ENCODE results near the gene RAB3GAP1.

RAB3GAP1 gene

DNA sequence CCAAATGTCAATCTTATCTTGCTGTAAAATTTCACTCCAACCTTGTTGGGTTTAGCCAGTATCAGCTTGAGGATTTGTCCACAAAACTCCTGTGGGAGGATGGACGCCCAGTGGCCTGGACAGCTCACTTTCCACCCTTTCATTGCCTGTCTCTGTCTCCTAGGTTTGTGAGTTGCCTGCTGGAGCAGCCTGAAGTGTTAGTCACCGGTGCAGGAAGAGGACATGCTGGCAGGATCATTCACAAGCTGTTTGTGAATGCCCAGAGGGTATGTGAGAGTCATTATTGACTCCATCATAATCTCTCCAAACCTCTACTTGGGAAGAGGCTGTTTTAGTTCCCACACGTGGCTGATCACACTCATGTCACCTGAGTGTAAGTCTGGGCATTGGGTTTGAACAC is 112.3 kb downstream of the RAB3GAP1 start:
- DNase-seq (ENCODE audit: low spot score): no peak

DNA sequence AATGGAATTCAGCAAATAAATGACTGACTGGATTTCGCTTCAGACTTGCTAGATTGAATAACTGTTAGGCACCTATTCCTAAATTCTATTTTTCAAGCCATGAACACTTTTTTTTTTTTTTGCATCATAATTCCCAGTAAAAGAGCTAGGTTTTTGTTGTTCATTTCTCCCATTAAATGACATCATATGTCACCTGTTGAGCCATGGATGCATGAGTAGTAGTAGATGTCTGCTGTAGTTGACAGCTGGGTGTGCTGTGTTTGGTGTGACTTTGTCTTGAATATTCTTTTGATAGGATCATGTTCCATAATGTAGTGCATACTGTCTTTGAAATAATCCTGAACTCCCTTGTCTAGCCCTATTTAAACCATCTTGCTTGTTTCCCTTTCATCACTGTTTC is 115.2 kb downstream of the RAB3GAP1 start:
- no peak for DNase-seq (ENCODE audit: low spot score)

DNA sequence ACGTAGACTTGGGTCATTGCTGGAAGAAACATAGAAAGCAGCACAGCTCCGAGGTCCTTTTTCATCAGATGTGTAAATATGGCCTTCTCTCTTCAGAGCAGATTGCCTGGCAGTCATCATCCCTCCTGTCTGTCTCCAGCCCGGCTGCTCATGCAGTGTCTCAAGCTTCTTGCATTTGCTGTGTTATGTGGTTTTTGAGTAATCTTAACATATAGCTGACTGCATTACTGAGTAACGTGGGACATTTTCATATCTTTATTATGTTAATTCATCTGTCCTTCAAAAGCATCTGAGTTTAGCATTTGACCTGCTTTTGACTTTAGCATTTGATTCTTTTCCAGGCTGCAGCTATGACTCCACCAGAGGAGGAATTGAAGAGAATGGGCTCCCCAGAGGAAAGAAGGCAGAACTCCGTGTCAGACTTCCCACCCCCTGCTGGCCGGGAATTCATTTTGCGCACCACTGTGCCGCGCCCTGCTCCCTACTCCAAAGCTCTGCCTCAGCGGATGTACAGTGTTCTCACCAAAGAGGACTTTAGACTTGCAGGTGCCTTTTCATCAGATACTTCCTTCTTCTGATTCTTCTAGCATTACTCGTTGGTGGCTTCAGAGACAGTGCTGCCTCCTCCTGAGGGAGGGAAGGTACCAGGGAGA is 116.2 kb downstream of the RAB3GAP1 start:
- no peak for DNase-seq (ENCODE audit: low spot score)

DNA sequence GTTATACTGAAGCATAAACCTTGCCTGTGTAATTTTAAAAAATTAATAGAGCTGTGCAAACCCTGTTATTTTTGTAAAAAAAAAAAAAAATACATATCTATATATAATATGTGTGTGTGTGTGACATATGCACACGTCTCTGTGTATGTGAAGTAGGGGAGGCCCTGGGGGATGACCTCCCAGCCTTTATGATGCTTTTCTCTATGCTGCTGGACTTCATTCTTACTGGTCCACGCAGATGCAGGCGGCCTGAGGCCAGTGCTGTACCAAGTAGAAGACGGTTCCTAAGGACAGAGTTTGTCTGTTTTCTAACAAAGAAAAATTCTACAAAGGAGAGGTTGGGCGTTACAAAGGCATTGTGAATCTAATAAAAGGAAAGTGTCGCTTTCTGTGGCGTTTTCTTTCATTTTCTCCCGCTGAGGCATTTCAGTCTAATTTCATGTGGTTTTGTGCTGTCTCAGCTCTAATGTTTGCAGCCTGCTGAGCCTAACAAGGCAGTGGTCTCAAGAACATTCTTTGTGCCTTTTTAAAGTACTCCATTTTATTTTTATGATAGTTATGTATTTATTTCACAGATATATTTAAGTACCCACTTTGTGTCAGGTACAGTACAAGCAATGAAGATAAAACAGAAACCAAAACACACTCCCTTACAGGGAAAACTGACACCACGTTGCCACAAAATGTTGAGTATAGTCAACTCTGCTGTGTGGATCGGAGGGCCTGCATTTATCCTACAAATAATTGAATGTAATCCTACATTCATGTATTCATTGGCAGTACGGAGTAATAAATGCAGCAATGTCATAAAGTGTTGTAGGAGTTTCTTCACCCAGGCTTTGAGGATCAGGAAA is 118.0 kb downstream of the RAB3GAP1 start:
- no peak for DNase-seq (ENCODE audit: low spot score)

DNA sequence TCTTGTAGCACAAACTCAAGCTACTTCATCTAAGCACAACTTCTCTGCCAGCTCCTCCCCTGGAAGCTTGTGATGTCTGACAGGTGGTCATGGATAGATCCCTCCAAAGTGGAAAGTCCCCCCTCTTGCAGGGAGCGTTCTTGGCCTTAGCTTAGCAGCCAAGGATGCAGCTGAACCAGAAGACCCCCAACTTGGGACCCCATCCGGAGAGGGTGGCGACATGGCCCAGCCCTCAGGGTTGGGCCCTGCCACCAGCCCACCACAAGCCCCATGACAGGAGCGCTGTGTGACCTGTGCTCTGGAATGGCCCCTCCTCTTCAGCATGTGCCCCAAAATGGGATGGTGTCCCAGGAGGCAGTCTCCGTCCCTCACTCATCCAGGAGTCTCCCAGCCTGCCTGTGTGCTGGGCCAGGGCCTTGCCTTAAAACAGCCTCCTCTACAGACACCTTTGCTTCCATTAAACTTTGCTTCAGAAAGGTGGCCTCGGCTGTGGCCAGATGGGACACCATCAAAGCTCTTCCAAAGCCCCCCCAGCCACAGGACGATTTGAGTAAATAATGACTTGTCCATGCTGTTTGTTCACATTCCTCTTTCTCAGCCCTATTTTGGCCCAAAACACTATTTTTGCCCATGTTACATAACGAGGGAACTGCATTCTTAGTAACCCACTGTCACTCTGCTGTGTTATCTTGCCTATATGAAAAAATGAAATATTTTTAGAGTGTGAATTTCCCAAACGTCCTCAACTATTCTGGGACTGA is 122.1 kb downstream of the RAB3GAP1 start:
- no peak for DNase-seq (ENCODE audit: low spot score)

DNA sequence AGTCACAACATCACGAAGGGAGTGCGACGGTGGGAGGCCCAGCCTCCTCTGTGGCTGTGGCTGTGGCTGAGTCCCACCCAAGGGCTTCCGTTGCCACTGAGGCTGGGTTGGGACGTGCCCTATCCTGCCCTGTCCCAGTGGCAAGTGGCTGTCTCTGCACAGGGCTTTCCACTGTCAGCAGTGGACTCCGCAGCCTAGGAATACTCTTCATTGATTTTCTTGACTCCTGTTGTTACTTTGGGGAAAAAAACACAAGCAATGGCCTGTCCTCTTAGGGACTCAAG is 122.7 kb downstream of the RAB3GAP1 start:
- no peak for DNase-seq (ENCODE audit: low spot score)

DNA sequence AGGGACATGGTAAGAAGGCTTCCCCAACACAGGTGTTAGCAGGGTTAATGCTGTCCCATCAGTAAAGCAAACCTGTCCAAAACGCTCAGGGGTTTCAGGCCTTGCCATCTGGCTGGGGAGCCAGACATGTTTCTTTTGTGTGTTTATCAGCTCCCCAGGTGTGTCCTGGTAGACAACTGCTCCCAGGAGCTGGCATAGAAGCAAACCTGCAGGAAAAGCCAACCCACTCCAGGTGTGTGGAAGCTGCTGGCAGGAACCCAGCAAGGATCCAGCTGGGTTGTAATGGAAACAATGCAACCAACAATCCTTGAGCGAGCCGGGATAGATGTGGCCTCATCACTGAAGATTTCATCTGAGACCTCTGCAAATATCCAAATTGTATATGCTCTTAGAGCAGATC is 123.1 kb downstream of the RAB3GAP1 start:
- DNase-seq (ENCODE audit: low spot score): no peak

DNA sequence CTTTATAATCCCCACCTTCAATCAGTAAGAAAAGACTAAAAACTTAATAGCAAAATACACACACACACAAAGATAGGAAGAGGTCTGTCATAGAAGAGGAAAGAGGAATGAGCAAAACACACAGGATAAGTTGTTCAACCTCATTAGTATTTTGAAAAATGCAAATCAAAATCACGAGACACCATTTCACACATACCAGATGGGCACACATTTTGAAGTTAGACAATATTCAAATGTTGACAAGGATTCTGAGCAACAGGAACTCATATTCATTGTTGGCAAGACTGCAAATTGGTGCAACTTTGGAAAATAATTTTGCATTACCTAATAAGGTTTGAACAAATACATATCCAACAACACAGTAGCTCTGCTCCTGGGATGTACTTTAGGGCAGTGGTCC is 127.6 kb downstream of the RAB3GAP1 start:
- DNase-seq (ENCODE audit: low spot score): no peak

DNA sequence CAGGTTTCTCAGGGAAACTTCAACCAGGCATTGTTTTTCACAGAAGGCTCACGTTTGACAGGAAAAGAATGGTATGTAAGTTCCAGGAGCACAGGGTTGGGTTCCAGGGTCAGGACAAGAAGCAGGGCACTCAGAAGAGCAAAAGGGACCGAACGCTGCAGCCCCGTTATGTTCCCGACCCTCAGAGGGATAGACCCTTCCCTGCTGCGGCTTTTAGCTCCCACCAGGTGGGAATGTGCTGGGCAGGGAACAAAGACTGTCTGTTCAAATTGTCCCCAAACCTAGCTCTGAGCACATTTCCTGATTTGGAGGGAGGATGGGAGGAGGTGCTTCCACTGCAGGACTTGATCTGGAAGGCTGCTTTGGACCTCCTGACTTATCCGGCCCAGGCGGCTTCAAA is 130.1 kb downstream of the RAB3GAP1 start:
- DNase-seq (ENCODE audit: low spot score): no peak

DNA sequence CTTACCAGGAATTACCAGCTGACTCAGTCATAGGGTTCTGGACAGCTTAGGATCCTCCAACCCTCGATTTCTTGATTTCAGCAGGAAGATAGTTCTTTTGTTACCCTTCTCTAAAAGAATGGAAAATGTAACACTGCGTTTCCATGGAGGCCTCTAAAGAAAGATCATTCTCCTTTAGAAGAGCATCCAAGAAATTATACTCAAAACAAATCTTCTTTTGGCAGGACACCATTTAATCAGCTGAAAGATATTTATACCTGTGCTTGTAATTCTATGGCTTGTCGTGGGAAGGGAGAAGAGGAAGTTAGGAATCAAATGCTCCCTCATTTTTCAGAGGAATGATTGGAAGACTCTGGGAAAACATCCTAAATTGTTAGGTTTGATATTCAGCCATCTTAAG is 130.5 kb downstream of the RAB3GAP1 start:
- DNase-seq (ENCODE audit: low spot score): no peak

DNA sequence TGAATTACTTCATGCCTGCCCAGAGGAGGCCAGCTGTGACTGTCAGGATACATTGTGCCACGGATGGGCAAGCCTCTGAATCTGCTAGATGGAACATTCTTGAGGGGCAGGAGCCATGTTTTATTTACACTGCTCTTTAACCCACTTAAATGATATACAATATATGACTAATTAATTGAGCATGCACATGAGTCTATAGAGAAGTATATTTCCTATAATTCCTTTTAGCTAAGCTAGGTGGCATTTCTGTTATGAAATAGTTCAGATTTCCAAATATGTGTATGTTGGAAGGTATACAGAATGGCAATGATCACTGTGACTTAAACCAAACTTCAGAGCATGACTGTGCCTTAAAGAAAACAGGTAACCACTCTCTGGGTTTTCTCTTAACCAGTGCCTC is 131.7 kb downstream of the RAB3GAP1 start:
- DNase-seq (ENCODE audit: low spot score): no peak

DNA sequence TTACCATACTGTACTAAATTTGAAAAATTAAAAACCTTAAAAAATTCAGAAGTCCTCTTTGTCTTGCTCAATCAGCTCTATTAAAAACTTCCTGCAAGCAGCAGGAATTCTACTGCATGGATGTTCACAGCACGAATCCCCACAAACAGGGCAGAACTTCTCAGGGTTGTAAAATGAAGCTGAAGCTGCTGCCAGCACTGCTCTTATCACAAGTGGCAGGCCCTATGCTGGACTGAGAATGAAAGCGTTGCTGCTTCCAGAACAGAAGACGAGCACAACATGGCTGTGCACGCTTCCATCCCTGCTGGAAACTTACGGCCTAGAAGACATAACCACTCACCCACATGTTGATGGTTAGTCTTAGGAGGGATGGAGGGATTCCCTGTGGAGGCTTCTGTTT is 134.0 kb downstream of the RAB3GAP1 start:
- no peak for DNase-seq (ENCODE audit: low spot score)

DNA sequence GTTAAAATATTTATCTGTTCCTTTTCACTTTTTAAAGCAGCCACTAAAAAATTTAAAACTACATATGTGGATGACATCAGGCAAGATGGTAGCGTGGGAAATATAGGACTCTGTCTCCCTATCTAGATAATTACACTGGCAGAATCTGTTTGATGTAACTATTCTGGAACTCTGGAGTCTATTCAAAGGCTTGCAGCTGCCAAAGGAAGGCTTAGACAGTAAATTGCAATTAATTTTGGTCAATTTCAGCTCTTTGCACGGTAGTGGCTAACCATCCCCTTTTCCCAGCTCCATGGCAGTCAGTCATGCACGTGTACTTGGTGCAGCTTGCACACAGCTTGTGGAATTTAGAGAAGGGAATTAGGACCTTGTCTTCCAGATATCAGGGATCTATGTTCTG is 135.2 kb downstream of the RAB3GAP1 start:
- no peak for DNase-seq (ENCODE audit: low spot score)

DNA sequence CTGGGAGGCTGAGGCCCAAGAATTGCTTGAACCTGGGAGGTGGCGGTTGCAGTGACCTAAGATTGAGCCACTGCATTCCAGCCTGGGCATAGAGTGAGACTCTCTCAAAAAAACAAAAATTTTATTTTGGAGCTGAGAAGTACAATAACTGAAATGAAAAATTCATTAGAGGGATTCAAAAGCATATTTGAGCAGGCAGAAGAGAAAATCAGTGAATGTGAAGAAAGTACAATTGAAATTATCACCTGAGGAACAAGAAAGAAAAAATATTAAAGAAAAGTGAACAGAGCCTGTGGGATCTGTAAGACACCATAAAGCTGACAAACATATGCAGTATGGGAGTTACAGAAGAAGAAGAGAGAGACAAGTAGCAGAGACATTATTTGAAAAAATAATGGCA is 137.1 kb downstream of the RAB3GAP1 start:
- no peak for DNase-seq (ENCODE audit: low spot score)

DNA sequence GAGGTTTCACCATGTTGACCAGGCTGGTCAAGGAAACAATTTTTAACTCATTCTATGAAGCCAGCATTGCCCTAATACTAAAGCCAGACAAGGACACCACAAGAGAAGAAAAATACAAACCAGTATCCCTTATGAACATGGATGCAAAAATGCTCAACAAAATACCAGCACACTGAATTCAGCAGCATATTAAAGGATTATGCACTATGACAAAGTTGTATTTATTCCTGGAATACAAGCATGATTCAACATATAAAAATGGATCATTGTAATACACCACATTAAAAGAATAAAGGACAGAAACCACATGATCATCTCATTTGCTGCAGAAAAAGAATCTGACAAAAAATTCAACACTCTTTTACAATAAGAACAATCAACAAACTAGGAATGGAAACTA is 138.7 kb downstream of the RAB3GAP1 start:
- DNase-seq (ENCODE audit: low spot score): no peak

DNA sequence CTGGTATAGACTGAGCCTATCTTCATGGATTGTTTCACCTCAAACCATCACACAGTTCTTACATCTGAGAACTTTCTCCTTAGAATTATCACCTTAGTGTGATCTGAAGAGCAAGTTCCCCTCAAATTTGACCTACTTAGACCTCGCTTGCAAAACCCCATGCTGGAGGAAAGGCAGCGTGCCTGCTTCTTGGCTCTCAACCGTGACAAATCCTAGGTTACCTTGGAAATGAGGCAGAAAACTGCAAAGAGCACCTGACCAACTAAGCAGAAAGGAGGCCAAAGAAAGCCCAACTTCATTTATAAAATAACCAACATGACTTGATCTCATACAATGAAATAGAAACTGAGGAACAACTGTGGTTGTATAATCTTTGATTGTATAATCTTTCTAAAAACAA is 146.4 kb downstream of the RAB3GAP1 start:
- no peak for DNase-seq (ENCODE audit: low spot score)

DNA sequence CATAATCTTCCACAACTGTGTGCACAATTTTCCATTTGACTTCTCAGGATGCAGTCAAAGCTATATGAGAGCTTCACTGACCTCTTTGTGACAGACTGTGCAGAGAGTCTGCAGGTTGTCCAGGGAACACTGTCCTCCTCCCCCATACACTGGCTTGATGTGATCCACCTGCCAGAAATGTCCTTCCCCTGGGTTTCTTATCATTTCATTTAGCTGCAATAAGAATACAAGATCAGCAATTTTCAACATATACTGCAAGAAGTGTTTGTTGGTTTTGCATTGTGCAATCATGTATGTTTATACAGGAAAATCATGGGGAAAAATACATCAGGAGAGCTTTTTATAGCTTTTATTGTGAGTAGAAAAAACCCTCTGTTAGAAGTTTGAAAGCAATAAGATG is 150.7 kb downstream of the RAB3GAP1 start:
- no peak for DNase-seq (ENCODE audit: low spot score)

DNA sequence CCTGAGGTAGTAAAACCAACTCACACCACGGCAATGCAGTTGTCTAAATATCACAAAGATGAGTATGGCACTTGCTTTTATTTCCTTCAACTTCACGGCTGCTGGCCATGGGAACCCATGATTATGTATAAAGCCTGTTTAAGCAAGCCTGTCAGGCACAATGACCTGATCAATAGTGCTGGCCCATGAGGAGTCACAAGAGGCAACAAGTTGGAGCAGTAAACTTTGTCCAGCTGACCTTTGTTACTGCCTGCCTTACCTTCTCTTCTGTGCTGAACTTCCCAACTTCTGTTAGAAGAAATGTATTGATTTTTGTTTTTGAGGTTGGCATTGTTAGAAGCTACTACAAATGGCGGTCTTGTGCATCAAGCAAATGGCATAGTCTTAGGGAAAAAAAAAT is 151.9 kb downstream of the RAB3GAP1 start:
- no peak for DNase-seq (ENCODE audit: low spot score)

DNA sequence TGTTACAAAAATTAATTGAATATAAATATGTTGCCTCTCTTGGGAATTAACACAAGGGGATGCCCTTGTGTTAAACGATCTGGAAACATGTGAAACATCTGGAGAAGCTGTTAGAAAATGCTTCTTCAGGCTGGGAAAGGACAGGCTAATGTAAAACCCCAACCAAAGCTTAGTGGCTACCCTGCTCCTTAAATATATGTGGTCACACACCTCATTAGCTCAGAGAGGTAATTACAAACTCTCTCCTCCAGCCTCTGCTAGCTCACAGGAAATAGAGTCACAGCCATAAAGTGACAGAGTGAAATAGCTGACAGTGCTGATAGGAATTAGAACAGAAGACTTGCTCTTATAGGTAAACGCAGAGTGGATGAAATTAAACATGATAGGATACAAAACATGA is 155.9 kb downstream of the RAB3GAP1 start:
- no peak for DNase-seq (ENCODE audit: low spot score)

DNA sequence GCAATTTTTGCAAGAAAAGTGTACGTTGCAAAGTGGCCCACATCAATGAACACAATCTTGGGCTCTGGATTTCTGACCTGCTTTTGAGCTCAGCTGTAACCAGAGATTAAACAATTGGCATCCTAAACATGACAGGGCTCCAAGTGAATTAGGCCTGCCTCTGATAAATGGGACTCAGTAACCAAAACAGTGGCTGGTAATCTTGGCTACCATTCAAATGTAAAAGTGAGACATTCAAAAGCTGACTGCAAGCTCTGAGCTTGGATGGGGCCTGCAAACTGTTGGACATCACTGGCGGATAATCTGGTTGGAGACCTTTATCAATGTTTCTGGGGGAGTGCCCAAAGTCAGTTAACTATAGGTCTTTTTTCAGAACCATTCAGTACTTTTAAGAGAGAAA is 160.7 kb downstream of the RAB3GAP1 start:
- no peak for DNase-seq (ENCODE audit: low spot score)

DNA sequence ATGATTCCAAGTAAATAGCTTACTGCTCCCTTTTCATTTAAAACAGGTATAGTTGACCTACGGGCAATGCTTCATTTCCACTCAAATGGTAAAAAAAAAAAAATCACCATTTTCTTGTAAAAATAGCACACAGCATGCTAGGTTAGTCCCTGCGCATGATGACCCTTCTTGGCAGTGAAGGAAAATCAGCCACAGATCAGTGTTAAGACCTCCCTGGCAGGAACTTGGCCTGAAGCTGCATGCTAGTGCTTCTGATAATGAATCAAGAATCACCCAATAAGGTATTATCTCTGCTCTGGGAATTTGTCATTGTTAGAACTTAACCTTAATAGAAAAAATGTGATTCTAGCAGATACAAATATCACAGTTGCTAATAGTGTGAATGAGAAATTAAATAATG is 166.3 kb downstream of the RAB3GAP1 start:
- DNase-seq (ENCODE audit: low spot score): no peak

DNA sequence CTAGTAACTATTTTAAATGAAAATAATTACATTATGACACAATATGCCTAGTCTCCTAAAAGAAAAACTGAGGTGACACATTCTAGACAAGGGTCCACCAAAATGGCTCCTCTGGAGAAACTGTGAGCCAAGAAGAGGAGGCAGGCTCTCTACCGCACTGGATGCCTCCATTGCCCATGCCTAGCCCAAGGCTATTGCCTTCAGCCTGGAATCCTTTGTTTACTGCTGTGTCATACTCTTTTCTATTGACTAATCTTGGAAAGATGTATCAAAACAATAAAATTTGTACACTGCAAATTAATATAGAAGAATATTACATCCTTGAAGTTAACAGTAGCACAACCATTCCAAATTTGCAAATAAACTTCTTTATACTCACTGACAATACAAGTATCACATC is 167.1 kb downstream of the RAB3GAP1 start:
- DNase-seq (ENCODE audit: low spot score): no peak

Data from HuH-7 (cell line).